ENCODE data around the gene AGAP3. TPM values are rescaled to one million over a fixed set of nuclear protein-coding genes. Genes with fewer than 3 reads are reported as not detected.

Gene AGAP3
- total RNA-seq, 1 experiment from 2014 or later, result 115 TPM

DNA sequence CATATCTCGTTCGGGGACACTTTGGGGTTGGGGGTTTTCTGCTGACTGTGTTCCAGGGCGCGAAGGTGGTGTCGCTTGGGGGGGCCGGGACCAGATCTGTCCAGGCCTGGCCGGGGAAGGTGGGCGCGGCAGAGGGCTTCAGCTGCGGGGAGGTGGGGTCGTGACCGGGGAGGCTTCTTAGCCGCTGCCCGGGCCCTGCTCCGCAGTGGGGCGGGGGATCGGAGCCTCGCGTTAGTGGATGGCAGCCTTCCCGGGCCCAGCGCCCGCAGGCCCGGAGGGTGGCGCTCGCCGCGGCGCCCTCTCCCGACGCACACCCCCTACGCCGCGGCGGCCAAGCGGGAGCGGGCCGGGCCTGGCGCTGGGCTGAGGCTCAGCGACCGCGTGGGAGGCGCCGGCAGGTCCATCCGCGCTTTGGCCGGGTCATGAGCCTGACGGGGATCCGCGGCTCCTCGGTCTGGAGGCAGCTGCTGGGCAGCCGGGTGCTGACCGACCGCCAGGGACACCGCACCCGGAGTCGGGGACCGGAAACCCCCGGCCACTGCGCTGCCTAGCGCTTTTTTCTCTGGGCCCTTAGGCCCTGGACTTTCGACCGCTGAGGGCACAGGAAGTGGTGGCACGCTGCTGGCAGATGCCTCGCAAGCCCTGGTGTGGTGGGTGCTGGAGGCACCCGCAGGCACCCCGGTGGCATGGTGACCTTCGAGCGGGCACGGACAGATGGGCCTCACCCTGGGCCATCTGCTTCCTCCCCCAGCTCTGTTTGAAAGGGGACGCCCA, 1.2 kb downstream of the AGAP3 start:
- Histone ChIP-seq H3K4me1 (ENCODE audit: insufficient read depth, low read length, poor library complexity, severe bottlenecking) (peaks cover 29% of the 10 kb centered on the region), H3K27me3 (replicated peaks; ENCODE audit: insufficient read depth, low read depth, low read length, poor library complexity) (no peaks in the 10 kb centered on the region), H3K9me3 (ENCODE audit: low read depth, low read length, poor library complexity, severe bottlenecking) (no peaks in the 10 kb centered on the region), H3K27ac (ENCODE audit: low read depth, low read length, poor library complexity, severe bottlenecking) (peak overlapping the region; percentile 92), H3K36me3 (ENCODE audit: insufficient read depth, low read length, poor library complexity, severe bottlenecking) (peaks cover 13% of the 10 kb centered on the region), H3K4me3 (ENCODE audit: low read depth, low read length, poor library complexity, severe bottlenecking) (peak overlapping the region; percentile 95)
- DNase-seq (ENCODE audit: low spot score), result peak; percentile 72
- intact Hi-C loops (cut with micrococcal nuclease; ENCODE audit: unreplicated experiment), result no loop called here
- TF ChIP-seq EZH2 (IDR thresholded peaks at IDR 0.05; ENCODE audit: borderline replicate concordance, low read depth, low read length, poor library complexity, severe bottlenecking), result no peak
- TF ChIP-seq, protein P1, sequence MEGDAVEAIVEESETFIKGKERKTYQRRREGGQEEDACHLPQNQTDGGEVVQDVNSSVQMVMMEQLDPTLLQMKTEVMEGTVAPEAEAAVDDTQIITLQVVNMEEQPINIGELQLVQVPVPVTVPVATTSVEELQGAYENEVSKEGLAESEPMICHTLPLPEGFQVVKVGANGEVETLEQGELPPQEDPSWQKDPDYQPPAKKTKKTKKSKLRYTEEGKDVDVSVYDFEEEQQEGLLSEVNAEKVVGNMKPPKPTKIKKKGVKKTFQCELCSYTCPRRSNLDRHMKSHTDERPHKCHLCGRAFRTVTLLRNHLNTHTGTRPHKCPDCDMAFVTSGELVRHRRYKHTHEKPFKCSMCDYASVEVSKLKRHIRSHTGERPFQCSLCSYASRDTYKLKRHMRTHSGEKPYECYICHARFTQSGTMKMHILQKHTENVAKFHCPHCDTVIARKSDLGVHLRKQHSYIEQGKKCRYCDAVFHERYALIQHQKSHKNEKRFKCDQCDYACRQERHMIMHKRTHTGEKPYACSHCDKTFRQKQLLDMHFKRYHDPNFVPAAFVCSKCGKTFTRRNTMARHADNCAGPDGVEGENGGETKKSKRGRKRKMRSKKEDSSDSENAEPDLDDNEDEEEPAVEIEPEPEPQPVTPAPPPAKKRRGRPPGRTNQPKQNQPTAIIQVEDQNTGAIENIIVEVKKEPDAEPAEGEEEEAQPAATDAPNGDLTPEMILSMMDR (conservative IDR thresholded peaks at IDR 0.05; ENCODE audit: low read depth, low read length), result peak; percentile 51
- POLR2A ChIA-PET (ENCODE audit: low non-redundant PET), result no interaction called here
- no TSS peak for BruUV-seq (replicated peaks)
- CTCF ChIA-PET, result no interaction called here

DNA sequence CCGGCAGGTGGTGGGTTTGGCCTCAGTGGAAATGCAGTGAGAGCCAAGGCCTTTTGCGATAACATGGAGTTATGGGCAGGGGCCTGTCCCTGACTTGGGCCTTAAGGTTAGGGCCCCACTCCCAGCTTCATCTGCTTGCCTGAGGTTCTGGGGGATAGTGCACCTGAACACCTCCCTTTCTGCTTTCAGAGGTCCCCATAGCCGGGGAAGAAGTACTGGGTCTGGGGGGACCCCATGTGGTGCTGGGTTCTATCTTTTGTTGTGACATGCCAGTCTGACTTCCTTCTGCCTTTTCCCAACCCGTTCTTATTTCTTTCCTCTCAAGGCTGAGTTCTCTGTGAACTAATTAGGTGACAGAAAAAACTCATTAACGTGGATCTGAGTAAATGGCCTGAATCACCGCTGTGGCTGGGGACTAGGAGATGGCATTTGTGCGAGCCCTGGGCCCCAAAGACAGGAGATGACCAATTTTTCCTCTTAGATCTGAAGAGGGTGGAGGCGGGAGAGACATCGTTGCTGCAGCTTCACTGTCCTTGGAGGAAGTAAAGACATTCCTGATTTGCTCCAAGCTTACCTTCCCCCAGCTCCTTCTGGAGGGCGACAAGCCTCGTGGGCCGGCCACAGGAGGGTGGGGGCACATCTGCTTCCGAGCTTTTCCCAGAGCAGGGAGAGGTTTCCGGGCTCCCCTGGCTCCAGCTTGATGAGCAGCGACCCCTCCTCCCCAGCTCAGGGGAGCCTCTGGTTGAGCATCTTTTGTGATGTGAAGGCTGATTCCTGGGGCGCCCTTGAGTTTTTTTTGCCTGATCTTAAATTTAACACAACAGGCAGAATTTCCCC, 2.0 kb downstream of the AGAP3 start:
- POLR2A ChIA-PET (ENCODE audit: low non-redundant PET), result no interaction called here
- intact Hi-C loops (cut with micrococcal nuclease; ENCODE audit: unreplicated experiment), result no loop called here
- TSS peak; percentile 26 for BruUV-seq (replicated peaks)
- peak overlapping the region; percentile 92 for H3K27ac ChIP-seq (ENCODE audit: low read depth, low read length, poor library complexity, severe bottlenecking)
- H3K4me1 ChIP-seq (ENCODE audit: insufficient read depth, low read length, poor library complexity, severe bottlenecking), result peaks cover 25% of the 10 kb centered on the region
- CTCF ChIA-PET, result no interaction called here
- TF ChIP-seq, protein P1 (conservative IDR thresholded peaks at IDR 0.05; ENCODE audit: low read depth, low read length), result no peak
- no peak for TF ChIP-seq EZH2 (IDR thresholded peaks at IDR 0.05; ENCODE audit: borderline replicate concordance, low read depth, low read length, poor library complexity, severe bottlenecking)
- H3K4me3 ChIP-seq (ENCODE audit: low read depth, low read length, poor library complexity, severe bottlenecking), result peak overlapping the region; percentile 95
- no peak for DNase-seq (ENCODE audit: low spot score)
- H3K27me3 ChIP-seq (replicated peaks; ENCODE audit: insufficient read depth, low read depth, low read length, poor library complexity), result no peaks in the 10 kb centered on the region
- H3K36me3 ChIP-seq (ENCODE audit: insufficient read depth, low read length, poor library complexity, severe bottlenecking), result peaks cover 15% of the 10 kb centered on the region
- no peaks in the 10 kb centered on the region for H3K9me3 ChIP-seq (ENCODE audit: low read depth, low read length, poor library complexity, severe bottlenecking)

- no peak for DNase-seq (ENCODE audit: low spot score)
- peak overlapping the region; percentile 30 for H3K27ac ChIP-seq (ENCODE audit: low read depth, low read length, poor library complexity, severe bottlenecking)
- no peak overlapping the region for H3K4me3 ChIP-seq (ENCODE audit: low read depth, low read length, poor library complexity, severe bottlenecking)
- intact Hi-C loops (cut with micrococcal nuclease; ENCODE audit: unreplicated experiment), result no loop called here
- BruUV-seq (replicated peaks), result no TSS peak
- peaks cover 18% of the 10 kb centered on the region for H3K36me3 ChIP-seq (ENCODE audit: insufficient read depth, low read length, poor library complexity, severe bottlenecking)
- H3K27me3 ChIP-seq (replicated peaks; ENCODE audit: insufficient read depth, low read depth, low read length, poor library complexity), result no peaks in the 10 kb centered on the region
- H3K9me3 ChIP-seq (ENCODE audit: low read depth, low read length, poor library complexity, severe bottlenecking), result no peaks in the 10 kb centered on the region
- CTCF ChIA-PET, result no interaction called here
- H3K4me1 ChIP-seq (ENCODE audit: insufficient read depth, low read length, poor library complexity, severe bottlenecking), result peaks cover 20% of the 10 kb centered on the region
- no peak for TF ChIP-seq EZH2 (IDR thresholded peaks at IDR 0.05; ENCODE audit: borderline replicate concordance, low read depth, low read length, poor library complexity, severe bottlenecking)
- POLR2A ChIA-PET (ENCODE audit: low non-redundant PET), result no interaction called here
These were observed 2.8 kb downstream of the AGAP3 start for GRCh38 chr7:151088856-151089699.
